Epithelial cell of esophagus (primary cell): ENCODE measurements around the gene DNM2.

Experiments
- DNase-seq: peaks from one replicate; pipeline ENCODE4 v3.0.0; 2010; ENCODE audit warnings: low read depth
- H3K4me3 ChIP-seq: 2 replicates; pipeline ENCODE4 v1.5.1; 2011; ENCODE audit warnings: mild to moderate bottlenecking, low read length, control low read depth
- TF ChIP-seq, protein P1 (sequence below): IDR thresholded peaks from 2 replicates; pipeline ENCODE4 v1.5.1; 2011; ENCODE audit warnings: low read depth, mild to moderate bottlenecking, low read length, control low read depth, inconsistent platforms; ENCODE audit not compliant: insufficient read depth; ENCODE audit errors: missing control alignments

DNM2 gene

DNA sequence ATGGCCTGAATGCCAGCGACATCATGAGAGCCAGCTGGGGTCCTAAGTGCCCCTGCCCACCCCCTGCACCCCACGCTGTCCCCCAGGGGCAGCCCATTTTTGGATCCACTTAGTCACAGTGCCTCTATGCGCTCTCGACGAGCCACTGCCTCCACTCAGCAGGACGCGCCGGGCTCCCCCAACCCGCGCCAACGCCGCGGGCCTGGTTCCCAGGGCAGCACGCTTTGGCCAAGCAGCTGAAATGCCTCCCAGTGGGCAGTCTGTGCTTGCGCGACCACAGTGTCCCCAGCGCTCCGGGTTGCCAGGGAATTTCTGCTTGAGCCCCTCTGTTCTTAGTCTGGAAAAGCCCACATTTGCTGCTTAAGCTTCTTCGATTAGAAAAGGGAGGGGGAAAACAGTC is 78.8 kb downstream of the DNM2 start:
- no peak overlapping the region for H3K4me3 ChIP-seq
- no peak for DNase-seq
- TF ChIP-seq, protein P1, sequence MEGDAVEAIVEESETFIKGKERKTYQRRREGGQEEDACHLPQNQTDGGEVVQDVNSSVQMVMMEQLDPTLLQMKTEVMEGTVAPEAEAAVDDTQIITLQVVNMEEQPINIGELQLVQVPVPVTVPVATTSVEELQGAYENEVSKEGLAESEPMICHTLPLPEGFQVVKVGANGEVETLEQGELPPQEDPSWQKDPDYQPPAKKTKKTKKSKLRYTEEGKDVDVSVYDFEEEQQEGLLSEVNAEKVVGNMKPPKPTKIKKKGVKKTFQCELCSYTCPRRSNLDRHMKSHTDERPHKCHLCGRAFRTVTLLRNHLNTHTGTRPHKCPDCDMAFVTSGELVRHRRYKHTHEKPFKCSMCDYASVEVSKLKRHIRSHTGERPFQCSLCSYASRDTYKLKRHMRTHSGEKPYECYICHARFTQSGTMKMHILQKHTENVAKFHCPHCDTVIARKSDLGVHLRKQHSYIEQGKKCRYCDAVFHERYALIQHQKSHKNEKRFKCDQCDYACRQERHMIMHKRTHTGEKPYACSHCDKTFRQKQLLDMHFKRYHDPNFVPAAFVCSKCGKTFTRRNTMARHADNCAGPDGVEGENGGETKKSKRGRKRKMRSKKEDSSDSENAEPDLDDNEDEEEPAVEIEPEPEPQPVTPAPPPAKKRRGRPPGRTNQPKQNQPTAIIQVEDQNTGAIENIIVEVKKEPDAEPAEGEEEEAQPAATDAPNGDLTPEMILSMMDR = no peak

DNA sequence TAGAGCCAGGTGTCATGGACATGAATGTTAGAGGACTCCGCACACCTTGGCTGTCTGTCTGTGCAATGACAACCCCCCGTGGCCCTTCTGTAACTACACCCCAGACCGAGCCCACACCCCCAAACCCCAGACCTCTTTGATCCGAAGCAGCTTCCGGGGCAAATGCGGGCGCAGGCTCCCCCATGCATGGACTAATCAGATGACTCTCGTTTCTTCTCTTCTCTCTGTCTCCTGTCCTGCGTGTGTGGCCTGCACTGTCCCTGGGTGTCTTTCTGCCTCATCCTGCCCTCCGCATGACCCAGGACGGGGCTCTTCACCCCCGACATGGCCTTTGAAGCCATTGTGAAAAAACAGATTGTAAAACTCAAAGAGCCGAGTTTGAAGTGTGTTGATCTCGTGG is 79.2 kb downstream of the DNM2 start:
- DNase-seq = no peak
- TF ChIP-seq, protein P1 = no peak
- H3K4me3 ChIP-seq = no peak overlapping the region

DNA sequence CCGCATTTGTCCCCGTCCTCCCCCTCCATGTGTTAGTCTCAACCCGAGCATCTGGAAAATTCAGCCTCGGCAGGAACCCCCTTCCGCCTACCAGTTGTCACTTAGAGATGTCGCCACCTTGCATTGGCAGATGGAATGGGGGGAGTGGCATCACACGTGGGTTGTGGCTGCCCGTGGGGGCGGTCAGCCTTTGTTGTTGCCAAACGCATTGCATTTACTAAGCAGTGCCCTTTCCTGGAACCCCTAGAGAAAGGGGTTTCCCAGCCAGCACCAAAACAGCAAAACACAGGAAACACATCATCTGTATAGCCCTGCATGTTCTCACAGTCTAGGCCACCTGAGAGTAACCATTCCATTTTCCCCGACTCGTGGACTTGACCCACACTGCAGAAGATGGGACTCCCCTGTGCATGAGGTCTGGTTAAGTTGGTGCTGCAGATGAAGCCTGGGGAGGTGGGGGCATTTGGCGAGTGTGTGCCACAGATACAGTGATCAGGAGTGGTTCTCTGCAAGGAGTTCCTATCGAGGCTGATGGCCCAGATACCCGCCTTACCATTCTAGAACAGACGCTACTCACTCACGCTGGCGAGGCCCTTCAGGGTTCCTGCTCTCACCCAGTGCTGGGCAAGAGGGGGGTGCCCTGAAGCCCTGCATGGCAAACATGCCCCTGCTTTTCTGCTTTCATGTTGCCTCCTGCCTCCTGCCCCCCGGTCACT is 79.8 kb downstream of the DNM2 start:
- H3K4me3 ChIP-seq = no peak overlapping the region
- TF ChIP-seq, protein P1 = no peak
- no peak for DNase-seq

DNA sequence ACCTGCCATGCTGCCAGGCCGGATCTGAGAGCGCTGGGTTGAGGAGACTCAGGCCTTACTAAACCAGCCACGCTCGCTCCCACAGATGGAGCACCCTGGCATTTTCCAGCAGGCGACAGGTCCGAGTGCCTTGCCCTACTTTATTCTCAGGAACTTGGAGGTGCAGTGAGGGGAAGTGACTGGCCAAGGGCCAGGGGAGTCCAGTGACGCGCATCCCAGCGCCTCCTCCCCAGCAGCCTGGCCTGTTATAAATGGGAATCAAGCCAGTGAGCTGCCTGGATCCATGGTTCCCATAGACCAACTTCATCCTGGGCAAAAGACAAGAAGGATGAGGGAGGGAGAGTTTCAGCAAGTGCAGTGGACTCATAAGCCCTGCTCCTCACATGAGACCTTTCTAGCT is 82.6 kb downstream of the DNM2 start:
- TF ChIP-seq, protein P1 = no peak
- DNase-seq = no peak

DNA sequence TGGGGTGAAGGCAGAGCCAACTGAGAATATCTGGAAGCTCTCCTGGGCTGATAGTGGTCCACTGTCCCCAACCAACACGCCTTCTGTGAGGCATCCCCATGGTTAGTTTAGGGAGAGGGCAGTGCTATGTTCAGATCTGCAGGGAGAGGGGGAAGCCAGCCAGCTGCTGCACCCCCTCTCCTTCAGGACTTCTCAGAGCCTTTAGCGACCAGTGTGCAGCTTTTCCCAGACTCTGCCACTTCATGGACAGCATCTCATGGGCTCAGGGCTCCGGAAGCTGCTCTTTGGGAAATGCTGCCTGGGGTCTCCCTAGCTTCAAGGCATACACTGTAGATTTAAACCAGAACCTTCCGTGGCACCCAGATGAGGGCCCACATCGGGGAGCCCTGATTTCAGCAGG is 84.6 kb downstream of the DNM2 start:
- no peak overlapping the region for H3K4me3 ChIP-seq
- DNase-seq = no peak
- TF ChIP-seq, protein P1 = no peak

More for the DNA sequence above, 82.6 kb downstream of the DNM2 start:
- H3K4me3 ChIP-seq = no peak overlapping the region

DNA sequence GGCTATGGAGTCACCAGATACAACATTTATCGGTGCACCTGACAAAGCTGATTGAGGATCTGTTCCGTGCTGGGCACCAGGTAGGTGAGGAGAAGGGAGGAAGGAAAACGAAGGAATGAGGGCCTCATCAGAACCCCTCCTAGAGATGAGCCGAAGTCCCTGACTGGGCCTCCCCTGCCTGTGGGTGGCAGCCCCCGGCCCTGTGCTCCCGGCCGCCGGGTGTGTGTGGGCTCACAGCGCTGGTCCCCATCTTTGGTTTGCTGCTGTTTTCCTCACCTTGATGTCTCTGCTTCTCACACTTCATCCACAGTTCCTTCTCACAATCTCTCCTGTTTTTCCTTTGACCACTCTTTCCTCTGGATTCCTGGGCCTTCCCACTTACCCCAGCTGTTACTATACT is 85.4 kb downstream of the DNM2 start:
- TF ChIP-seq, protein P1 = no peak

More for the DNA sequence above, 85.4 kb downstream of the DNM2 start:
- H3K4me3 ChIP-seq = no peak overlapping the region
- DNase-seq = no peak
